GM12892 (cell line): ENCODE measurements around the gene GABPB2.

Experiments
- POLR2A ChIP-seq: IDR thresholded peaks from 2 replicates; pipeline ENCODE4 v1.6.1; 2011; ENCODE audit warnings: low read depth, low read length, control low read depth
- POLR2AphosphoS5 ChIP-seq: IDR thresholded peaks from 2 replicates; pipeline ENCODE4 v1.6.1; 2011; ENCODE audit warnings: low read depth, low read length, control low read depth
- TAF1 ChIP-seq: IDR thresholded peaks from 2 replicates; pipeline ENCODE4 v1.6.1; 2011; ENCODE audit warnings: low read depth, mild to moderate bottlenecking, control low read depth, low read length, borderline replicate concordance

DNA sequence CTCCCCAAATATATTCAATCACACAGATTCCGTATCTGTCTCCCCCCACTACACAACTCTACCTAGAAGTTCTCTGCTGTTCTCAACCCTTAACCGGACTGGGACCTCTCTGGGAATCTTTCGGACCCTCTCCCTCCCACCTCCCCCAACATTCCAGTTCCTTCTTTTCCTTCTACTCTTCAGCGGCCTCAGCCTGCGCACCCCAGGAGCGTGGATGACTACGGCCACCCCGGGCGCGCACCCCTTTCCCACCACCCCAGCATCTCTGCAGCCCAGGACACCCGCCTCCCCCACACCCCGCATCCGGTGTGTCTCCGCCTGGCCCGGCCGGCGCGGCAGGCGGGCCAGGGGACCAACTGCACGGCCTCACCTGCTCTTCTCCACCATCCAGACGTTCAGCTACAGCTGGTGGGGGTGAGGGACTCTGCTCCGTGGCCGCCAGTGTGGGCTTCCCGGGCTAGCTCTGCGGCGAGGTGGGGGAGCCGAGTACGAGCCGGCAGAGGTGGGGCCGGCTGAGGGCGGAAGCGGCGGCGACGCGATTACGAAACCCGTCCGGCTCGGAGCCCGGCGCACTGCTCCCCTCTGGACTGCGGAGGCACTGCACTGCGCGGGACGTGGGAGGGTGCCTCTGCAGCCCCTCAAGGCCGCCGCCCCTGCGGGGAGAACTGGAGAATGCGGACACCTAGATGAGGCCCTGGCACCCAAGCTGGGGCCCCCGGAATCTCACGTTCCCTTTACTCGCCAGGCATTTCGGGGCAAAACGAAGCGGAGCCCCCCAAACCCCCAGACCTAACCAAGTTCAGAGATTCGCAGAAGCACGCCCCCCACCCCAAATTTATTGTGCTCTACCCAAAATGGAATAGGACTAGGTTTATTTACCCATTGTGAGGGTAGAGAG lies 11.2 kb upstream of the GABPB2 start, which contains the start of gene CDC42SE1:
- TF ChIP-seq TAF1, result peak; percentile 78
- peak; percentile 89 for TF ChIP-seq POLR2AphosphoS5
- peak; percentile 92 for TF ChIP-seq POLR2A
